NCI-H146 treated with DMSO at 0.1 percent for 48 hours (cell line): ENCODE results near the gene DIABLO.

ENCODE experiments used
- DNase-seq: peaks from one replicate; lab custom pipeline; 2025; ENCODE audit not compliant: unreplicated experiment; lab: John Stamatoyannopoulos, UW

Gene DIABLO

GRCh38 chr12:122159882-122160281 lies 66.0 kb downstream of the DIABLO start:
- no peak for DNase-seq

- no peak for DNase-seq
Observed at GRCh38 chr12:122158700-122159285, 67.1 kb downstream of the DIABLO start.
